CD4-positive, alpha-beta T cell treated with Interleukin-1 beta for 1 hour (primary cell): ENCODE measurements around the gene MDM4.
"Not testable (repeated sequence)": the region's sequence is repeated elsewhere in the genome, so short reads cannot be mapped to it uniquely, and the experiment has no call there.

Experiments
- DNase-seq, 2 donors: peaks; one replicate each; pipeline ENCODE4 v3.0.0-alpha.2; 2020 to 2022

MDM4 gene

GRCh38 chr1:204563780-204564179, 47.6 kb downstream of the MDM4 start:
- no peak for DNase-seq

GRCh38 chr1:204564835-204565234, 48.6 kb downstream of the MDM4 start:
- DNase-seq = peak; percentile 29 to 52

- DNase-seq = peak; percentile 72 to 81
Observed at GRCh38 chr1:204565617-204566582, 49.7 kb downstream of the MDM4 start.

GRCh38 chr1:204566583-204566955, 50.4 kb downstream of the MDM4 start:
- no peak for DNase-seq

GRCh38 chr1:204567071-204567470, 50.9 kb downstream of the MDM4 start:
- DNase-seq = no peak

GRCh38 chr1:204568576-204569315, 52.5 kb downstream of the MDM4 start:
- no peak for DNase-seq

- no peak for DNase-seq
Observed at GRCh38 chr1:204569478-204569877, 53.3 kb downstream of the MDM4 start.

- DNase-seq = not testable (repeated sequence)
Observed at GRCh38 chr1:204570021-204570420, 53.8 kb downstream of the MDM4 start.

- no peak for DNase-seq
Observed at GRCh38 chr1:204571128-204571527, 54.9 kb downstream of the MDM4 start.

GRCh38 chr1:204571631-204572030, 55.4 kb downstream of the MDM4 start:
- no peak for DNase-seq

- DNase-seq = no peak
Observed at GRCh38 chr1:204572923-204573922, 57.0 kb downstream of the MDM4 start.

- no peak for DNase-seq
Observed at GRCh38 chr1:204574016-204574864, 58.0 kb downstream of the MDM4 start.

GRCh38 chr1:204574865-204575163, 58.6 kb downstream of the MDM4 start:
- DNase-seq = no peak

GRCh38 chr1:204575221-204576190, 59.3 kb downstream of the MDM4 start:
- DNase-seq = no peak

- DNase-seq = no peak
Observed at GRCh38 chr1:204576422-204576821, 60.2 kb downstream of the MDM4 start.

GRCh38 chr1:204577794-204578478, 61.7 kb downstream of the MDM4 start:
- no peak for DNase-seq

GRCh38 chr1:204578867-204579664, 62.9 kb downstream of the MDM4 start:
- no peak for DNase-seq

GRCh38 chr1:204579681-204580080, 63.5 kb downstream of the MDM4 start:
- DNase-seq = no peak

- no peak for DNase-seq
Observed at GRCh38 chr1:204580862-204581261, 64.7 kb downstream of the MDM4 start.
